A549 (cell line): ENCODE measurements around the gene GRIN2D.

Experiments
- CHD2 ChIP-seq: fragments of 150-350 bp; IDR thresholded peaks from 2 replicates; pipeline ENCODE4 v1.6.1; 2014; ENCODE audit warnings: low read length; ENCODE audit not compliant: partially characterized antibody
- FOSL2 ChIP-seq, 2 experiments: fragments of 450-650 bp in 1 of 2; fragments of >200 bp in 1 of 2; sonication (Bioruptor Twin) in 1 of 2; formaldehyde crosslinking; IDR thresholded peaks; 2 replicates each; pipeline versions ENCODE4 v1.5.0 to v1.6.1; 2016 to 2020; ENCODE audit warnings: mild to moderate bottlenecking in 1 of 2, moderate library complexity in 1 of 2
- MYC ChIP-seq: IDR thresholded peaks from 2 replicates; pipeline ENCODE4 v1.6.1; 2012; ENCODE audit warnings: mild to moderate bottlenecking, inconsistent platforms, low read length, improper control_type of control experiment, borderline replicate concordance
- POLR2A ChIP-seq: IDR thresholded peaks from 2 replicates; pipeline ENCODE4 v1.6.1; 2012; ENCODE audit warnings: mild to moderate bottlenecking, low read length
- SMC3 ChIP-seq: fragments of >200 bp; sonication (Bioruptor Twin); formaldehyde crosslinking; IDR thresholded peaks from 3 replicates; pipeline ENCODE4 v1.6.1; 2018; ENCODE audit warnings: inconsistent platforms
- TF ChIP-seq, protein P1 (sequence below): fragments of 200-600 bp; sonication (generic); IDR thresholded peaks from 2 replicates; pipeline ENCODE4 v1.6.1; 2016; ENCODE audit warnings: antibody characterized with exemption, mild to moderate bottlenecking, moderate library complexity

DNA sequence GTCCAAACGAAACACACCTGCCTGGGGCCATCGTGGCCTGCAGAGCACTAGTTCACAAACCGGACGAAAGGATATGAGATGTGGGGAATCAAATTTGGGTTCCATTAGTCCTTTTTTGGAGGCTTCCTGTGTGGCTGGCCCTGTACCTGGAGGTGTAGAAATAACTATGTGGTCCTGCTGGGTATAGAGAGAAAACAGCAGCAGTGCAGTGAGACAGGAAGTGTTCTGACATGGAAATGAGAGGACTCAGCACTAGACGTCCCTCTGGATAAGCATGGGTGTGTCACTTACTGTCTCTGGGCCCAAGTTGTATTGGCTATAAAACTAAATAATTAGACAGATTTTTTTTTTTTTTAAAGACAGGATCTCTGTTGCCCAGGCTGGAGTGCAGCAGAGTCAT lies 14.4 kb upstream of the GRIN2D start:
- TF ChIP-seq FOSL2 (IDR thresholded peaks at IDR 0.05) (no peak), FOSL2 (CRISPR knock-in tag; IDR thresholded peaks at IDR 0.05) (no peak), MYC (no peak), CHD2 (no peak), POLR2A (no peak), SMC3 (no peak)
- TF ChIP-seq, protein P1, sequence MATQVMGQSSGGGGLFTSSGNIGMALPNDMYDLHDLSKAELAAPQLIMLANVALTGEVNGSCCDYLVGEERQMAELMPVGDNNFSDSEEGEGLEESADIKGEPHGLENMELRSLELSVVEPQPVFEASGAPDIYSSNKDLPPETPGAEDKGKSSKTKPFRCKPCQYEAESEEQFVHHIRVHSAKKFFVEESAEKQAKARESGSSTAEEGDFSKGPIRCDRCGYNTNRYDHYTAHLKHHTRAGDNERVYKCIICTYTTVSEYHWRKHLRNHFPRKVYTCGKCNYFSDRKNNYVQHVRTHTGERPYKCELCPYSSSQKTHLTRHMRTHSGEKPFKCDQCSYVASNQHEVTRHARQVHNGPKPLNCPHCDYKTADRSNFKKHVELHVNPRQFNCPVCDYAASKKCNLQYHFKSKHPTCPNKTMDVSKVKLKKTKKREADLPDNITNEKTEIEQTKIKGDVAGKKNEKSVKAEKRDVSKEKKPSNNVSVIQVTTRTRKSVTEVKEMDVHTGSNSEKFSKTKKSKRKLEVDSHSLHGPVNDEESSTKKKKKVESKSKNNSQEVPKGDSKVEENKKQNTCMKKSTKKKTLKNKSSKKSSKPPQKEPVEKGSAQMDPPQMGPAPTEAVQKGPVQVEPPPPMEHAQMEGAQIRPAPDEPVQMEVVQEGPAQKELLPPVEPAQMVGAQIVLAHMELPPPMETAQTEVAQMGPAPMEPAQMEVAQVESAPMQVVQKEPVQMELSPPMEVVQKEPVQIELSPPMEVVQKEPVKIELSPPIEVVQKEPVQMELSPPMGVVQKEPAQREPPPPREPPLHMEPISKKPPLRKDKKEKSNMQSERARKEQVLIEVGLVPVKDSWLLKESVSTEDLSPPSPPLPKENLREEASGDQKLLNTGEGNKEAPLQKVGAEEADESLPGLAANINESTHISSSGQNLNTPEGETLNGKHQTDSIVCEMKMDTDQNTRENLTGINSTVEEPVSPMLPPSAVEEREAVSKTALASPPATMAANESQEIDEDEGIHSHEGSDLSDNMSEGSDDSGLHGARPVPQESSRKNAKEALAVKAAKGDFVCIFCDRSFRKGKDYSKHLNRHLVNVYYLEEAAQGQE, result no peak
